ENCODE results near the gene DNAJB4. TPM values are rescaled to one million over a fixed set of nuclear protein-coding genes. Genes with fewer than 3 reads are reported as not detected.

The DNAJB4 gene
- total and polyA plus RNA-seq, 2 experiments from 2014 or later: 29.5 to 36.5 TPM

GRCh38 chr1:77976433-77977076 lies 28.2 kb upstream of the DNAJB4 start:
- Histone ChIP-seq H3K9me2 (replicated peaks; ENCODE audit: insufficient read depth) (no peaks in the 10 kb centered on the region), H4K20me1 (ENCODE audit: insufficient read depth, poor library complexity, severe bottlenecking) (peaks cover 65% of the 10 kb centered on the region), H3K36me3 (replicated peaks; ENCODE audit: insufficient read depth, low read depth) (no peaks in the 10 kb centered on the region), H3K79me2 (peaks cover 89% of the 10 kb centered on the region), H3K27ac (peak overlapping the region; percentile 98), H3K4me3 (peak overlapping the region; percentile 65), H3K4me1 (ENCODE audit: insufficient read depth) (peaks cover 19% of the 10 kb centered on the region), H2AFZ (no peak overlapping the region), H3K9me3 (ENCODE audit: low read depth) (no peaks in the 10 kb centered on the region), H3K27me3 (no peaks in the 10 kb centered on the region), H3K4me2 (peak overlapping the region; percentile 76)
- TF ChIP-seq, protein P1, sequence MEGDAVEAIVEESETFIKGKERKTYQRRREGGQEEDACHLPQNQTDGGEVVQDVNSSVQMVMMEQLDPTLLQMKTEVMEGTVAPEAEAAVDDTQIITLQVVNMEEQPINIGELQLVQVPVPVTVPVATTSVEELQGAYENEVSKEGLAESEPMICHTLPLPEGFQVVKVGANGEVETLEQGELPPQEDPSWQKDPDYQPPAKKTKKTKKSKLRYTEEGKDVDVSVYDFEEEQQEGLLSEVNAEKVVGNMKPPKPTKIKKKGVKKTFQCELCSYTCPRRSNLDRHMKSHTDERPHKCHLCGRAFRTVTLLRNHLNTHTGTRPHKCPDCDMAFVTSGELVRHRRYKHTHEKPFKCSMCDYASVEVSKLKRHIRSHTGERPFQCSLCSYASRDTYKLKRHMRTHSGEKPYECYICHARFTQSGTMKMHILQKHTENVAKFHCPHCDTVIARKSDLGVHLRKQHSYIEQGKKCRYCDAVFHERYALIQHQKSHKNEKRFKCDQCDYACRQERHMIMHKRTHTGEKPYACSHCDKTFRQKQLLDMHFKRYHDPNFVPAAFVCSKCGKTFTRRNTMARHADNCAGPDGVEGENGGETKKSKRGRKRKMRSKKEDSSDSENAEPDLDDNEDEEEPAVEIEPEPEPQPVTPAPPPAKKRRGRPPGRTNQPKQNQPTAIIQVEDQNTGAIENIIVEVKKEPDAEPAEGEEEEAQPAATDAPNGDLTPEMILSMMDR (IDR thresholded peaks at IDR 0.05; ENCODE audit: poor library complexity): no peak
- no peak for TF ChIP-seq EZH2 (IDR thresholded peaks at IDR 0.05; ENCODE audit: borderline replicate concordance)
- TF ChIP-seq EZH2phosphoT487 (IDR thresholded peaks at IDR 0.05; ENCODE audit: low read depth, severe bottlenecking, unreplicated experiment): no peak
- peak; percentile 18 for DNase-seq (ENCODE audit: low spot score)
- 38% methylated on average over 13 of the region's 13 CpGs for WGBS (ENCODE audit: low lambda C conversion rate, missing lambda C conversion rate)

DNA sequence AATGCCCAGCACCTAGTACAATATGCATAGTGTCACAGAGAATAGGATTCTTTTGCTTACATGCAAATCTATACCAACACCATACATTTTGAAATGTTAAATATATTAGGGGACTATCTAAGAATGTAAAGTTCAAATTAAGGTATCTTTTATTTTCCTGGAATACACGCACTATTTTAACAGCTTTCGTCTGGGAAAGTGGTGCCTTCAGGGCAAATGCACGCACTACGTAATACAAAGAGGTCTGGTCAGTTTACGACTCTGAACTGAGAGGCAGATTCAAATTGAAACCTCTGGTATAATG lies 26.8 kb upstream of the DNAJB4 start:
- 2% methylated on average over 5 of the region's 5 CpGs for WGBS (ENCODE audit: low lambda C conversion rate, missing lambda C conversion rate)
- Histone ChIP-seq H3K4me1 (ENCODE audit: insufficient read depth) (peaks cover 19% of the 10 kb centered on the region), H4K20me1 (ENCODE audit: insufficient read depth, poor library complexity, severe bottlenecking) (peaks cover 51% of the 10 kb centered on the region), H3K79me2 (peaks cover 83% of the 10 kb centered on the region), H3K36me3 (replicated peaks; ENCODE audit: insufficient read depth, low read depth) (no peaks in the 10 kb centered on the region), H3K27me3 (no peaks in the 10 kb centered on the region), H2AFZ (no peak overlapping the region), H3K4me2 (peak overlapping the region; percentile 76), H3K9me3 (ENCODE audit: low read depth) (no peaks in the 10 kb centered on the region), H3K27ac (peak overlapping the region; percentile 98), H3K4me3 (peak overlapping the region; percentile 65), H3K9me2 (replicated peaks; ENCODE audit: insufficient read depth) (no peaks in the 10 kb centered on the region)
- TF ChIP-seq EZH2 (IDR thresholded peaks at IDR 0.05; ENCODE audit: borderline replicate concordance): no peak
- TF ChIP-seq EZH2phosphoT487 (IDR thresholded peaks at IDR 0.05; ENCODE audit: low read depth, severe bottlenecking, unreplicated experiment): no peak
- TF ChIP-seq, protein P1 (IDR thresholded peaks at IDR 0.05; ENCODE audit: poor library complexity): no peak
- no peak for DNase-seq (ENCODE audit: low spot score)

GRCh38 chr1:77978293-77978968 lies 26.3 kb upstream of the DNAJB4 start:
- peak; percentile 94 for DNase-seq (ENCODE audit: low spot score)
- Histone ChIP-seq H3K4me3 (peak overlapping the region; percentile 65), H2AFZ (peak overlapping the region; percentile 60), H3K27me3 (no peaks in the 10 kb centered on the region), H4K20me1 (ENCODE audit: insufficient read depth, poor library complexity, severe bottlenecking) (peaks cover 46% of the 10 kb centered on the region), H3K27ac (peak overlapping the region; percentile 98), H3K79me2 (peaks cover 78% of the 10 kb centered on the region), H3K4me1 (ENCODE audit: insufficient read depth) (peaks cover 19% of the 10 kb centered on the region), H3K36me3 (replicated peaks; ENCODE audit: insufficient read depth, low read depth) (no peaks in the 10 kb centered on the region), H3K9me3 (ENCODE audit: low read depth) (no peaks in the 10 kb centered on the region), H3K4me2 (peak overlapping the region; percentile 76), H3K9me2 (replicated peaks; ENCODE audit: insufficient read depth) (no peaks in the 10 kb centered on the region)
- TF ChIP-seq EZH2 (IDR thresholded peaks at IDR 0.05; ENCODE audit: borderline replicate concordance) (no peak), EZH2phosphoT487 (IDR thresholded peaks at IDR 0.05; ENCODE audit: low read depth, severe bottlenecking, unreplicated experiment) (no peak)
- TF ChIP-seq, protein P1 (IDR thresholded peaks at IDR 0.05; ENCODE audit: poor library complexity): no peak
- 1% methylated on average over 30 of the region's 34 CpGs for WGBS (ENCODE audit: low lambda C conversion rate, missing lambda C conversion rate)
